AG20443 (cell line): Measurements from ENCODE around the gene NCAPD2.
"Not testable (repeated sequence)": the region's sequence is repeated elsewhere in the genome, so short reads cannot be mapped to it uniquely, and the experiment has no call there.

Experiments used
- DNase-seq: peaks from one replicate; pipeline ENCODE4 v3.0.0; 2012; ENCODE audit warnings: low spot score, mixed read lengths

Gene NCAPD2

GRCh38 chr12:6533923-6534694 lies 40.2 kb downstream of the NCAPD2 start, which contains the start of gene GAPDH:
TSS of gene GAPDH (plus strand) at chr12:6534517. CDS start at chr12:6534833, 316 bp downstream.
- peak; percentile 94 for DNase-seq

- DNase-seq = no peak
Measured at GRCh38 chr12:6534695-6534944, 40.7 kb downstream of the NCAPD2 start.

- peak; percentile 71 for DNase-seq
Measured at GRCh38 chr12:6534945-6535696, 41.2 kb downstream of the NCAPD2 start.

- DNase-seq = no peak
Measured at GRCh38 chr12:6535697-6535946, 41.7 kb downstream of the NCAPD2 start.

- no peak for DNase-seq
Measured at GRCh38 chr12:6535960-6536847, 42.3 kb downstream of the NCAPD2 start.

- no peak for DNase-seq
Measured at GRCh38 chr12:6536894-6537579, 43.1 kb downstream of the NCAPD2 start.

GRCh38 chr12:6537580-6538419 lies 43.9 kb downstream of the NCAPD2 start:
- DNase-seq = not testable (repeated sequence)

- no peak for DNase-seq
Measured at GRCh38 chr12:6538420-6539313, 44.8 kb downstream of the NCAPD2 start.

- DNase-seq = no peak
Measured at GRCh38 chr12:6539314-6539682, 45.4 kb downstream of the NCAPD2 start.

GRCh38 chr12:6539707-6540134 lies 45.8 kb downstream of the NCAPD2 start:
- DNase-seq = no peak

GRCh38 chr12:6540181-6540877 lies 46.4 kb downstream of the NCAPD2 start:
- DNase-seq = peak; percentile 95

GRCh38 chr12:6541371-6542165 lies 47.7 kb downstream of the NCAPD2 start:
- DNase-seq = no peak

- no peak for DNase-seq
Measured at GRCh38 chr12:6542209-6543009, 48.5 kb downstream of the NCAPD2 start.

GRCh38 chr12:6546016-6546415 lies 52.1 kb downstream of the NCAPD2 start:
- no peak for DNase-seq

- DNase-seq = no peak
Measured at GRCh38 chr12:6547566-6547965, 53.7 kb downstream of the NCAPD2 start.

GRCh38 chr12:6547987-6548386 lies 54.1 kb downstream of the NCAPD2 start:
- DNase-seq = peak; percentile 72

- no peak for DNase-seq
Measured at GRCh38 chr12:6548556-6548955, 54.7 kb downstream of the NCAPD2 start.
